ENCODE data around the gene SMOC2.

DNA sequence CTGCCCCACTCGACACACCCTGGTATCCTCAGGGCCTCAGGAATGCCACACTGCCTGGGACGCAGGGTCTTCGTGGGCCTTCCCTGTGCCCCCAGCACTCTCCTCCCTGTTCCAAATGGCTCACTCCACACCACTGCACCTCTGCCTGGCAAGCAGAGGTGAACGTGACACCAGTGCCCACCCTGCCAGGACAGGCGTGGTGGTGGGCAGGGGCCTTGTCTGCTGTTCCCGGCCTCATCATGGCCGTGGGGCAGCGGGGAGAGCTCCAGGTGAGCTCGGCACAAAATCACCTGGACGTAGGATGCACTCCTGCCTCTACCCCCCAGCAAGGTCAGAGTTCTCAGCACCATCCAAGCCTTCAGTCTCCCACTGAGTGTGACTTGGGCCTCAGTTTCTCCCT is 202.4 kb downstream of the SMOC2 start:
- TF ChIP-seq HDAC2 (CRISPR knock-in tag; IDR thresholded peaks at IDR 0.05) = no peak
- TF ChIP-seq GTF2F1 (IDR thresholded peaks at IDR 0.05; ENCODE audit: low read length) = no peak
- no peak for TF ChIP-seq CREB1 (IDR thresholded peaks at IDR 0.05)
- no peak for TF ChIP-seq CREB1 (CRISPR knock-in tag; IDR thresholded peaks at IDR 0.05)
- no peak for TF ChIP-seq AGO1 (IDR thresholded peaks at IDR 0.05; ENCODE audit: low read depth, low read length, poor library complexity, severe bottlenecking)
- TF ChIP-seq ZBTB7A (CRISPR knock-in tag; IDR thresholded peaks at IDR 0.05) = no peak

Measured in HepG2 (cell line).